ENCODE measurements around the gene TERT.

TERT gene

DNA sequence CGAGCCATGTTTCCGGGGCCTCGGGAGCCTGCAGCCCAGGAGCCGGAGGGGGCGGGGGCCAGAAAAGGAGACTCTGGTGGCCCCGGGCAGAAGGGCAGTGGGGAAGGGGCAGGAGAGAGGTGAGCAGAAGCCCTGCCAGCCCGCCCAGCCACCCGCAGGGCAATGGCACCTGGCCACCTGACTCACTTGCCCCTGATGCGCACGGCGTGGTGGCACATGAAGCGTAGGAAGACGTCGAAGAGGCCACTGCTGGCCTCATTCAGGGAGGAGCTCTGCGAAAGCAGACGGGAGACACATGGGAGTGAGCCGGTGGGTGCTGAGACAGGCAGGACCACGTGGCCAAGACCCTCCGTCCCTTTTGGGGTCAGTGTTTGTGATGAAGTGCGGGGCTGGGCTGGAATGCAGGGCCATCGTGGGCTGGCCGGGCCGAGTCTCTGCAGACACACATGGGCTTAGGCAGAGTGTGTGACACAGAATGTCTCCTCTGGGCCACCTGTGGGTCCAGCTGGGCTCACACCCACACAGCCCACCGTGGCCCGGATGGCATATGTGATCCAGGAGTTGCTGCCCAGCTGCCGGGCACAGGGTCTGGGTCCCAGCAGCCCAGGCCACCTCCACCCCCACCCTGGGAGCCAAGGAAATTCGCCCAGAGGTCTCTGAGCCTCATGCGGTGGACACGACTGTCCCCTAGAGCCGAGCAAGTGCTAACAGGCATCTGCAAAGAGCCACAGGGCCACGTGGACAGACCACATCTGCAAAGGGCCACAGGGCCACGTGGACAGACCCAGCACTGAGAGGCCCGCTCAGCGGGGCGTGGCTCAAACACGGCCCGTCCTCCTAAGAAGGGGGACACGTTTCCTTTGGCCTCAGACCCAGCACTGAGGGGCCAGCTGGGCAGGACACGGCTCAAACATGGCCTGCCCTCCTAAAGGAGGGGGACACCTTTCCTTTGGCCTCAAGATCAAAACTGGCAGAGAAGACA lies 23.6 kb downstream of the TERT start:
- Histone ChIP-seq H4K12ac (ENCODE audit: low read depth, low read length) (no peak overlapping the region), H3K14ac (ENCODE audit: low read length) (no peak overlapping the region), H2AFZ (ENCODE audit: insufficient read depth, low read length, poor library complexity) (no peak overlapping the region), H3K4me3 (ENCODE audit: low read depth, low read length) (no peak overlapping the region), H3K4me1 (ENCODE audit: control insufficient read depth in 1 of 2, insufficient read depth in 2 of 2, low read length in 2 of 2) (no peaks in the 10 kb centered on the region), H3K27ac (ENCODE audit: low read depth, low read length) (no peak overlapping the region), H2AK5ac (ENCODE audit: low read length) (no peak overlapping the region), H4K8ac (ENCODE audit: low read depth, low read length) (no peak overlapping the region), H4K91ac (ENCODE audit: low read depth, low read length) (no peak overlapping the region), H3K18ac (ENCODE audit: low read length) (no peak overlapping the region), H3K9me3 (ENCODE audit: insufficient read depth, low read depth, low read length) (peaks cover 21% of the 10 kb centered on the region), H2BK120ac (ENCODE audit: insufficient read depth, low read length, poor library complexity) (no peak overlapping the region), H3K23ac (ENCODE audit: low read length) (no peak overlapping the region), H2BK5ac (ENCODE audit: low read depth, low read length, poor library complexity) (no peak overlapping the region), H3K4me2 (ENCODE audit: low read length) (no peak overlapping the region), H3K36me3 (ENCODE audit: control insufficient read depth in 1 of 2, insufficient read depth in 2 of 2, low read length in 2 of 2) (no peaks in the 10 kb centered on the region), H3K79me2 (ENCODE audit: control insufficient read depth, insufficient read depth, low read length, poor library complexity) (no peaks in the 10 kb centered on the region), H3K9ac (ENCODE audit: low read length) (no peak overlapping the region), H2BK12ac (ENCODE audit: low read length) (no peak overlapping the region), H3K4ac (ENCODE audit: low read depth, low read length) (no peak overlapping the region), H3K79me1 (ENCODE audit: low read length) (no peaks in the 10 kb centered on the region), H3K27me3 (ENCODE audit: insufficient read depth, low read length) (no peaks in the 10 kb centered on the region)
- WGBS (ENCODE audit: extremely low coverage, insufficient coverage, insufficient read length) = no CpG with 5 or more reads among the region's 39 CpGs
- no peak for DNase-seq

DNA sequence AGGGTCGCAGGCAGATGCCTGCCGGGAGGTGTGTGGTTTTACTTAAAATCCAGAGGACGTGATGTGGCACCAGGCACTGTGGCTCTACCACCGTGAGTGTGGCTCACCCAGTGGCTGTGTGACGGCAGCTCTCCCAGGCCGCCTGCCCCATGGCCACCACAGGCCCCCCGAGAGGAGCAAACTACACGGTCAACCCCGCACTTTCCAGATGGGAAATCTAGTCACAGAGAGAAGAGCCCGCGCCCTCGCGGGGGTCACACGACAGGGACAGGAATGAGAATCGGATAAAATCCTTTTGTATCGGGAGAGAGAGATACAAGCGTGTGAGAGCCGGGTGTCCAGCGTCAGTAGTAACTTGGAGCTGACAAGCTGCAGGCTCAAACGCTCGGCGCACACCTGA lies 24.4 kb downstream of the TERT start:
- Histone ChIP-seq H3K14ac (ENCODE audit: low read length) (no peak overlapping the region), H3K23ac (ENCODE audit: low read length) (no peak overlapping the region), H3K9ac (ENCODE audit: low read length) (no peak overlapping the region), H3K9me3 (ENCODE audit: insufficient read depth, low read depth, low read length) (peaks cover 21% of the 10 kb centered on the region), H3K18ac (ENCODE audit: low read length) (no peak overlapping the region), H3K4me2 (ENCODE audit: low read length) (no peak overlapping the region), H3K36me3 (ENCODE audit: control insufficient read depth in 1 of 2, insufficient read depth in 2 of 2, low read length in 2 of 2) (no peaks in the 10 kb centered on the region), H2AK5ac (ENCODE audit: low read length) (no peak overlapping the region), H4K8ac (ENCODE audit: low read depth, low read length) (no peak overlapping the region), H3K4me1 (ENCODE audit: control insufficient read depth in 1 of 2, insufficient read depth in 2 of 2, low read length in 2 of 2) (no peaks in the 10 kb centered on the region), H3K27me3 (ENCODE audit: insufficient read depth, low read length) (no peaks in the 10 kb centered on the region), H3K27ac (ENCODE audit: low read depth, low read length) (no peak overlapping the region), H2AFZ (ENCODE audit: insufficient read depth, low read length, poor library complexity) (no peak overlapping the region), H2BK120ac (ENCODE audit: insufficient read depth, low read length, poor library complexity) (no peak overlapping the region), H2BK5ac (ENCODE audit: low read depth, low read length, poor library complexity) (no peak overlapping the region), H3K79me1 (ENCODE audit: low read length) (no peaks in the 10 kb centered on the region), H4K12ac (ENCODE audit: low read depth, low read length) (no peak overlapping the region), H3K4me3 (ENCODE audit: low read depth, low read length) (no peak overlapping the region), H3K4ac (ENCODE audit: low read depth, low read length) (no peak overlapping the region), H3K79me2 (ENCODE audit: control insufficient read depth, insufficient read depth, low read length, poor library complexity) (no peaks in the 10 kb centered on the region), H2BK12ac (ENCODE audit: low read length) (no peak overlapping the region), H4K91ac (ENCODE audit: low read depth, low read length) (no peak overlapping the region)
- DNase-seq = no peak
- no CpG with 5 or more reads among the region's 22 CpGs for WGBS (ENCODE audit: extremely low coverage, insufficient coverage, insufficient read length)

DNA sequence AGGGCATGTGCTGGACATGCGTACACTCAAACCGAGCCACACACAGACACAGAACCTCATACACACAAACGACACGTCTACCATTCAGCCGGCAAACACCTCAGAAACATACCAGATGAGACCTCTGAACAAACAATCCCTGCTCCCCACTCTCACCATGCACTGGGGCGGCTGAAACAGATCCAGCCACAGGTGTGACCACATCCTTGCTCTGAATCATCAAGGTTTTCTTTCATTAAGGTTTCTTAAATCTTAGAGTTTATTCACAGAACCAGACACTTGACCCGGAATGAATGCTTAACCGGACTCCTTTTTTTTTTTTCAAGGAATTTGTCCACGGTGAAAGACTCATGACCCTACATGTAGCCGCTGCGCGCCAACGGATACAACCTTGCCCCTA lies 26.2 kb downstream of the TERT start:
- no peak overlapping the region for H2AFZ ChIP-seq (ENCODE audit: insufficient read depth, low read length, poor library complexity)
- H3K9me3 ChIP-seq (ENCODE audit: insufficient read depth, low read depth, low read length) = peaks cover 24% of the 10 kb centered on the region
- H3K4me2 ChIP-seq (ENCODE audit: low read length) = no peak overlapping the region
- H2BK5ac ChIP-seq (ENCODE audit: low read depth, low read length, poor library complexity) = no peak overlapping the region
- no CpG with 5 or more reads among the region's 13 CpGs for WGBS (ENCODE audit: extremely low coverage, insufficient coverage, insufficient read length)
- H3K23ac ChIP-seq (ENCODE audit: low read length) = no peak overlapping the region
- no peak overlapping the region for H4K8ac ChIP-seq (ENCODE audit: low read depth, low read length)
- no peak overlapping the region for H3K27ac ChIP-seq (ENCODE audit: low read depth, low read length)
- H3K27me3 ChIP-seq (ENCODE audit: insufficient read depth, low read length) = no peaks in the 10 kb centered on the region
- H2BK12ac ChIP-seq (ENCODE audit: low read length) = no peak overlapping the region
- no peak overlapping the region for H3K4ac ChIP-seq (ENCODE audit: low read depth, low read length)
- no peaks in the 10 kb centered on the region for H3K4me1 ChIP-seq (ENCODE audit: control insufficient read depth in 1 of 2, insufficient read depth in 2 of 2, low read length in 2 of 2)
- H3K36me3 ChIP-seq (ENCODE audit: control insufficient read depth in 1 of 2, insufficient read depth in 2 of 2, low read length in 2 of 2) = no peaks in the 10 kb centered on the region
- DNase-seq = no peak
- no peak overlapping the region for H2AK5ac ChIP-seq (ENCODE audit: low read length)
- H3K14ac ChIP-seq (ENCODE audit: low read length) = no peak overlapping the region
- H4K12ac ChIP-seq (ENCODE audit: low read depth, low read length) = no peak overlapping the region
- H3K18ac ChIP-seq (ENCODE audit: low read length) = no peak overlapping the region
- no peak overlapping the region for H2BK120ac ChIP-seq (ENCODE audit: insufficient read depth, low read length, poor library complexity)
- H3K9ac ChIP-seq (ENCODE audit: low read length) = no peak overlapping the region
- H3K4me3 ChIP-seq (ENCODE audit: low read depth, low read length) = peak overlapping the region; percentile 48
- H3K79me2 ChIP-seq (ENCODE audit: control insufficient read depth, insufficient read depth, low read length, poor library complexity) = no peaks in the 10 kb centered on the region
- no peak overlapping the region for H4K91ac ChIP-seq (ENCODE audit: low read depth, low read length)
- H3K79me1 ChIP-seq (ENCODE audit: low read length) = no peaks in the 10 kb centered on the region

DNA sequence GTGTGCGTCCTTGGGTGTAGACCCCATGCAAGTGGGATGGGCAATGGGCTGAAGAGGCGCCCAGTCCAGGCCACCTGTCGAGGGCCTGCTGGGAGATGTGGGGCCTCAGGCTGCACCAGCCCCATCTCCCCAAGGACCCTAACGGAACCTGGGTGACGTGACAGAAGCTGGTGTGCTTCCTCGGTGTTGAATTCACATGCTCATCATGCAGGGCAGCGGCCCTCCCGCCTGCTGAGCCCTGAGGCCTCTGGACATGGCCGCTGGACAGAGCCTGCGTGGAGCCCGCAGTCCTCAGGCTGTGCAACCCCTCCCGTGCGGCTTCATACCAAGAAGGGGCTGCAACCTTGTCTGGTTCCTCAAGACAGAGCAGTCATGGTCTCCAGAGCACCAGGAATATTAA lies 26.8 kb downstream of the TERT start:
- Histone ChIP-seq H3K79me1 (ENCODE audit: low read length) (no peaks in the 10 kb centered on the region), H3K18ac (ENCODE audit: low read length) (no peak overlapping the region), H3K4me3 (ENCODE audit: low read depth, low read length) (no peak overlapping the region), H4K91ac (ENCODE audit: low read depth, low read length) (no peak overlapping the region), H3K9me3 (ENCODE audit: insufficient read depth, low read depth, low read length) (peaks cover 25% of the 10 kb centered on the region), H3K14ac (ENCODE audit: low read length) (no peak overlapping the region), H3K27ac (ENCODE audit: low read depth, low read length) (no peak overlapping the region), H2BK5ac (ENCODE audit: low read depth, low read length, poor library complexity) (no peak overlapping the region), H3K4ac (ENCODE audit: low read depth, low read length) (no peak overlapping the region), H3K79me2 (ENCODE audit: control insufficient read depth, insufficient read depth, low read length, poor library complexity) (no peaks in the 10 kb centered on the region), H4K8ac (ENCODE audit: low read depth, low read length) (no peak overlapping the region), H3K4me1 (ENCODE audit: control insufficient read depth in 1 of 2, insufficient read depth in 2 of 2, low read length in 2 of 2) (no peaks in the 10 kb centered on the region), H3K4me2 (ENCODE audit: low read length) (no peak overlapping the region), H3K9ac (ENCODE audit: low read length) (peak overlapping the region; percentile 38), H2AK5ac (ENCODE audit: low read length) (no peak overlapping the region), H3K23ac (ENCODE audit: low read length) (no peak overlapping the region), H2AFZ (ENCODE audit: insufficient read depth, low read length, poor library complexity) (no peak overlapping the region), H3K36me3 (ENCODE audit: control insufficient read depth in 1 of 2, insufficient read depth in 2 of 2, low read length in 2 of 2) (no peaks in the 10 kb centered on the region), H2BK120ac (ENCODE audit: insufficient read depth, low read length, poor library complexity) (no peak overlapping the region), H4K12ac (ENCODE audit: low read depth, low read length) (no peak overlapping the region), H3K27me3 (ENCODE audit: insufficient read depth, low read length) (no peaks in the 10 kb centered on the region), H2BK12ac (ENCODE audit: low read length) (no peak overlapping the region)
- DNase-seq = no peak
- no CpG with 5 or more reads among the region's 13 CpGs for WGBS (ENCODE audit: extremely low coverage, insufficient coverage, insufficient read length)

Measured in trophoblast cell (in vitro differentiated cells and primary cell).